ENCODE data around the gene TMEM145.

- TF ChIP-seq CTCF (IDR thresholded peaks at IDR 0.05) (no peak), POLR2A (IDR thresholded peaks at IDR 0.05) (no peak), EP300 (IDR thresholded peaks at IDR 0.05) (no peak)
Measured at GRCh38 chr19:42292042-42292960, 20.8 kb upstream of the TMEM145 start.

All from stomach (tissue), 4 donors.